OCI-LY1 (cell line): ENCODE measurements around the gene OSR1.

Experiments
- H2AFZ ChIP-seq: fragments of 200-600 bp; sonication (generic), shearing (Covaris generic); 2 replicates; pipeline ENCODE4 v1.6.0; 2014; ENCODE audit warnings: antibody characterized with exemption, mild to moderate bottlenecking, low read length
- H3F3A ChIP-seq: fragments of 200-600 bp; sonication (generic), shearing (Covaris generic); 2 replicates; pipeline ENCODE4 v1.6.0; 2014; ENCODE audit warnings: mild to moderate bottlenecking, antibody characterized with exemption, low read length, moderate library complexity; ENCODE audit not compliant: insufficient read depth
- H3K27ac ChIP-seq: fragments of 200-600 bp; sonication (generic); 2 replicates; pipeline ENCODE4 v1.5.1; 2014; ENCODE audit warnings: low read length, mixed run types, mild to moderate bottlenecking, low read depth; ENCODE audit not compliant: poor library complexity, severe bottlenecking
- H3K27me3 ChIP-seq: fragments of 200-600 bp; sonication (generic); 2 replicates; pipeline ENCODE4 v1.6.0; 2014; ENCODE audit warnings: antibody characterized with exemption, mild to moderate bottlenecking, low read length, moderate library complexity; ENCODE audit not compliant: insufficient read depth
- H3K36me3 ChIP-seq: fragments of 200-600 bp; sonication (generic); 2 replicates; pipeline ENCODE4 v1.6.1; 2014; ENCODE audit warnings: mild to moderate bottlenecking, antibody characterized with exemption, low read length, moderate library complexity, mixed read lengths; ENCODE audit not compliant: insufficient read depth
- H3K4me1 ChIP-seq: fragments of 200-600 bp; sonication (generic); 2 replicates; pipeline ENCODE4 v1.5.1; 2014; ENCODE audit warnings: mild to moderate bottlenecking, low read length, moderate library complexity; ENCODE audit not compliant: insufficient read depth, severe bottlenecking
- H3K4me2 ChIP-seq: fragments of 200-600 bp; sonication (generic), shearing (Covaris generic); 2 replicates; pipeline ENCODE4 v1.6.1; 2014; ENCODE audit warnings: low read length
- H3K4me3 ChIP-seq: fragments of 200-600 bp; sonication (generic); 2 replicates; pipeline ENCODE4 v1.5.1; 2014; ENCODE audit warnings: low read length, low read depth, mild to moderate bottlenecking, mixed read lengths; ENCODE audit not compliant: poor library complexity, severe bottlenecking
- H3K79me2 ChIP-seq: fragments of 200-600 bp; shearing (Covaris generic); 2 replicates; pipeline ENCODE4 v1.6.1; 2016; ENCODE audit warnings: mixed run types, low read length, mixed read lengths; ENCODE audit not compliant: insufficient read depth
- H3K9ac ChIP-seq: fragments of 200-600 bp; sonication (generic), shearing (Covaris generic); 2 replicates; pipeline ENCODE4 v1.6.1; 2014; ENCODE audit warnings: mild to moderate bottlenecking, low read length, mixed read lengths
- H3K9me2 ChIP-seq: fragments of 200-600 bp; sonication (generic), shearing (Covaris generic); 2 replicates; pipeline ENCODE4 v1.6.1; 2014; ENCODE audit warnings: low read depth, mild to moderate bottlenecking, low read length, mixed read lengths
- H3K9me3 ChIP-seq: fragments of 200-600 bp; shearing (Covaris generic); 2 replicates; pipeline ENCODE4 v1.6.1; 2014; ENCODE audit warnings: low read length, mixed read lengths
- H4K20me1 ChIP-seq: fragments of 200-600 bp; sonication (generic), shearing (Covaris generic); 2 replicates; pipeline ENCODE4 v1.6.0; 2016; ENCODE audit warnings: mild to moderate bottlenecking, low read length; ENCODE audit not compliant: insufficient read depth
- CTCF ChIP-seq: fragments of 200-600 bp; sonication (generic), shearing (Covaris generic); IDR thresholded peaks from 2 replicates; pipeline ENCODE4 v1.5.1; 2017; ENCODE audit warnings: mild to moderate bottlenecking, antibody characterized with exemption, low read length, moderate library complexity, mixed read lengths
- EZH2 ChIP-seq: fragments of 200-600 bp; sonication (generic), shearing (Covaris generic); IDR thresholded peaks from 2 replicates; pipeline ENCODE4 v1.8.0; 2017; ENCODE audit warnings: borderline replicate concordance, mixed run types, mild to moderate bottlenecking, antibody characterized with exemption, low read length, moderate library complexity, mixed read lengths

OSR1 gene

GRCh38 chr2:19351899-19352697 lies 6.3 kb downstream of the OSR1 start:
- H3K4me1 ChIP-seq = peaks cover 2% of the 10 kb centered on the region
- H3K9ac ChIP-seq = no peak overlapping the region
- no peak overlapping the region for H3K4me3 ChIP-seq
- no peak for TF ChIP-seq EZH2
- no peak for TF ChIP-seq CTCF
- H2AFZ ChIP-seq = no peak overlapping the region
- no peaks in the 10 kb centered on the region for H3K79me2 ChIP-seq
- no peak overlapping the region for H3K4me2 ChIP-seq
- H3F3A ChIP-seq = no peaks in the 10 kb centered on the region
- H3K9me3 ChIP-seq = no peaks in the 10 kb centered on the region
- H3K9me2 ChIP-seq = no peaks in the 10 kb centered on the region
- H4K20me1 ChIP-seq = no peaks in the 10 kb centered on the region
- no peaks in the 10 kb centered on the region for H3K36me3 ChIP-seq
- no peak overlapping the region for H3K27ac ChIP-seq
- H3K27me3 ChIP-seq = no peaks in the 10 kb centered on the region

DNA sequence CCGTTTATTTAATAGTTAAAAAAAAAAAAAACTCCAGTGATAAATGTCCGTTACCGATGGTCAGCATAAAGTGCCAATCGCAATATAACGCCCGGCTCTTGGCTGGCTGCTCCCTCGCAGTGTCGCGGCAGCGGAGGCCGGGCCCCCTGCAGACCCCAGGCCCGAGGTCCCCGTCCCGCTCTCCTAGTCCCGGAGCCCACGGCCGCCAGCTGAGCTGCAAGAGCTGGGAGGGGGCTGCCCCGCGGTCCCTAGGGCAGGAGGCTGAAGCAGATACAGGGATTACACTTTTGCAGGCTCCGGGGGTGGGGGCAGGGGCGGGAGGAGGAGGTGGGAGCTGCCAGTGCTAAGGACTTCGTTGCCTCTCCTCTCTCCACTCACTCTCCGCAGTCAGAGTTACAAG lies 6.9 kb downstream of the OSR1 start:
- TF ChIP-seq CTCF = no peak
- TF ChIP-seq EZH2 = no peak
- peaks cover 7% of the 10 kb centered on the region for H3K4me1 ChIP-seq

GRCh38 chr2:19350678-19351401 lies 7.6 kb downstream of the OSR1 start:
- H4K20me1 ChIP-seq = no peaks in the 10 kb centered on the region
- H3K9ac ChIP-seq = no peak overlapping the region
- H3K27ac ChIP-seq = no peak overlapping the region
- no peaks in the 10 kb centered on the region for H3K79me2 ChIP-seq
- no peaks in the 10 kb centered on the region for H3K27me3 ChIP-seq
- no peaks in the 10 kb centered on the region for H3K9me2 ChIP-seq
- H3K4me3 ChIP-seq = no peak overlapping the region
- no peak for TF ChIP-seq CTCF
- no peak overlapping the region for H3K4me2 ChIP-seq
- no peaks in the 10 kb centered on the region for H3K36me3 ChIP-seq
- H3K9me3 ChIP-seq = no peaks in the 10 kb centered on the region
- no peak overlapping the region for H2AFZ ChIP-seq
- peaks cover 7% of the 10 kb centered on the region for H3K4me1 ChIP-seq
- no peaks in the 10 kb centered on the region for H3F3A ChIP-seq

More for the DNA sequence above, 6.9 kb downstream of the OSR1 start:
- H3K27ac ChIP-seq = no peak overlapping the region
- H3K36me3 ChIP-seq = no peaks in the 10 kb centered on the region
- no peaks in the 10 kb centered on the region for H3K27me3 ChIP-seq
- no peaks in the 10 kb centered on the region for H3K9me3 ChIP-seq
- no peaks in the 10 kb centered on the region for H3F3A ChIP-seq
- H2AFZ ChIP-seq = no peak overlapping the region
- no peak overlapping the region for H3K4me2 ChIP-seq
- H3K79me2 ChIP-seq = no peaks in the 10 kb centered on the region
- no peaks in the 10 kb centered on the region for H4K20me1 ChIP-seq
- H3K9me2 ChIP-seq = no peaks in the 10 kb centered on the region
- no peak overlapping the region for H3K4me3 ChIP-seq
- H3K9ac ChIP-seq = no peak overlapping the region
